Neural cell (in vitro differentiated cells): ENCODE results near the gene EVC. TPM values are rescaled to one million over a fixed set of nuclear protein-coding genes. Genes with fewer than 3 reads are reported as not detected.

Experiments
- H2AFZ ChIP-seq: fragments of 200-600, 300-800 bp; sonication (generic), shearing (Covaris generic); 2 replicates; pipeline ENCODE4 v1.6.0; 2014; ENCODE audit warnings: low read depth, mild to moderate bottlenecking, antibody characterized with exemption, low read length, moderate library complexity
- H3F3A ChIP-seq: fragments of 200-600 bp; shearing (Covaris generic); 2 replicates; pipeline ENCODE4 v1.6.1; 2016; ENCODE audit warnings: mild to moderate bottlenecking, moderate library complexity, mixed read lengths, antibody characterized with exemption, low read length; ENCODE audit not compliant: insufficient read depth, poor library complexity, severe bottlenecking
- H3K27ac ChIP-seq: fragments of 200-600, 300-800 bp; sonication (generic), shearing (Covaris generic); 2 replicates; pipeline ENCODE4 v1.5.1; 2014; ENCODE audit warnings: mild to moderate bottlenecking, low read length, moderate library complexity
- H3K27me3 ChIP-seq: fragments of 300-800, 200-600 bp; sonication (generic), shearing (Covaris generic); 2 replicates; pipeline ENCODE4 v1.6.0; 2014; ENCODE audit warnings: mild to moderate bottlenecking, low read depth, low read length, moderate library complexity; ENCODE audit not compliant: insufficient read depth
- H3K36me3 ChIP-seq: fragments of 300-800, 200-600 bp; sonication (generic), shearing (Covaris generic); 2 replicates; pipeline ENCODE4 v1.5.1; 2014; ENCODE audit warnings: mild to moderate bottlenecking, antibody characterized with exemption, low read length, moderate library complexity; ENCODE audit not compliant: insufficient read depth
- H3K4me2 ChIP-seq: fragments of 300-800, 200-600 bp; sonication (generic), shearing (Covaris generic); 2 replicates; pipeline ENCODE4 v1.6.0; 2014; ENCODE audit warnings: mild to moderate bottlenecking, low read length
- H3K4me3 ChIP-seq: fragments of 300-800, 200-600 bp; sonication (generic), shearing (Covaris generic); 2 replicates; pipeline ENCODE4 v1.5.1; 2014; ENCODE audit warnings: mild to moderate bottlenecking, low read length, moderate library complexity
- H3K79me2 ChIP-seq: fragments of 200-600 bp; shearing (Covaris generic); replicated peaks from 2 replicates; pipeline ENCODE4 v1.6.0; 2014; ENCODE audit warnings: mild to moderate bottlenecking, low read length, moderate library complexity; ENCODE audit not compliant: insufficient read depth
- H3K9ac ChIP-seq: fragments of 300-800, 200-600 bp; sonication (generic), shearing (Covaris generic); 2 replicates; pipeline ENCODE4 v1.6.1; 2016; ENCODE audit warnings: mild to moderate bottlenecking, low read length, mixed read lengths
- H3K9me2 ChIP-seq: fragments of 200-600 bp; shearing (Covaris generic); 2 replicates; pipeline ENCODE4 v1.6.1; 2016; ENCODE audit warnings: mild to moderate bottlenecking, low read length, mixed read lengths; ENCODE audit not compliant: insufficient read depth
- H3K9me3 ChIP-seq: fragments of 200-600, 300-800 bp; sonication (generic), shearing (Covaris generic); 2 replicates; pipeline ENCODE4 v1.6.1; 2016; ENCODE audit warnings: mild to moderate bottlenecking, mixed run types, low read length, moderate library complexity, mixed read lengths
- H4K20me1 ChIP-seq: fragments of 200-600 bp; shearing (Covaris generic); 2 replicates; pipeline ENCODE4 v1.6.1; 2016; ENCODE audit warnings: mild to moderate bottlenecking, mixed run types; ENCODE audit not compliant: insufficient read depth
- CTCF ChIP-seq: fragments of 450-650 bp; IDR thresholded peaks from 2 replicates; pipeline ENCODE4 v1.5.1; 2014; ENCODE audit warnings: antibody characterized with exemption, mild to moderate bottlenecking, moderate library complexity; ENCODE audit not compliant: poor library complexity, severe bottlenecking
- EP300 ChIP-seq: fragments of 450-650 bp; conservative IDR thresholded peaks from 2 replicates; pipeline ENCODE4 v1.6.1; 2014; ENCODE audit warnings: antibody characterized with exemption, mild to moderate bottlenecking, moderate library complexity; ENCODE audit not compliant: poor library complexity, severe bottlenecking
- EZH2 ChIP-seq: fragments of 200-600, 300-800 bp; shearing (Covaris generic), sonication (generic); IDR thresholded peaks from 2 replicates; pipeline ENCODE4 v1.6.1; 2014; ENCODE audit warnings: antibody characterized with exemption, low read length, borderline replicate concordance, mild to moderate bottlenecking; ENCODE audit not compliant: insufficient read depth, poor library complexity, severe bottlenecking
- MXI1 ChIP-seq: fragments of 450-650 bp; conservative IDR thresholded peaks from 2 replicates; pipeline ENCODE4 v1.6.1; 2014; ENCODE audit warnings: antibody characterized with exemption, mild to moderate bottlenecking; ENCODE audit not compliant: poor library complexity, severe bottlenecking
- POLR2AphosphoS5 ChIP-seq: IDR thresholded peaks from 2 replicates; pipeline ENCODE4 v1.6.1; 2012
- RAD21 ChIP-seq: fragments of 450-650 bp; conservative IDR thresholded peaks from 2 replicates; pipeline ENCODE4 v1.6.1; 2014; ENCODE audit warnings: antibody characterized with exemption, mild to moderate bottlenecking, moderate library complexity
- REST ChIP-seq: IDR thresholded peaks from 2 replicates; pipeline ENCODE4 v1.6.1; 2012; ENCODE audit warnings: borderline replicate concordance
- SMC3 ChIP-seq: fragments of 450-650 bp; conservative IDR thresholded peaks from 2 replicates; pipeline ENCODE4 v1.6.1; 2014; ENCODE audit warnings: antibody characterized with exemption, mild to moderate bottlenecking, moderate library complexity; ENCODE audit not compliant: poor library complexity
- TAF1 ChIP-seq: IDR thresholded peaks from 2 replicates; pipeline ENCODE4 v1.6.1; 2012; ENCODE audit warnings: low read depth
- polyA plus RNA-seq: library from polyadenylated mRNA; depleted of rRNA; stranded (reverse); fragments of >200 nt; gene quantifications from 2 replicates; pipeline ENCODE4 v1.2.3, GENCODE V29; 2014

The EVC gene
- polyA plus RNA-seq, 1 donor from 2014 or later: 0.48 TPM

GRCh38 chr4:5666741-5667140 is 44.3 kb upstream of the EVC start:
- no peak overlapping the region for H3K27ac ChIP-seq
- H3K4me2 ChIP-seq: no peak overlapping the region
- no peaks in the 10 kb centered on the region for H3K79me2 ChIP-seq
- no peaks in the 10 kb centered on the region for H3K36me3 ChIP-seq
- H4K20me1 ChIP-seq: no peaks in the 10 kb centered on the region
- no peak overlapping the region for H3K9ac ChIP-seq
- no peaks in the 10 kb centered on the region for H3K9me3 ChIP-seq
- no peaks in the 10 kb centered on the region for H3K9me2 ChIP-seq
- H3K4me3 ChIP-seq: no peak overlapping the region
- H3K27me3 ChIP-seq: no peaks in the 10 kb centered on the region
- no peaks in the 10 kb centered on the region for H3F3A ChIP-seq
- TF ChIP-seq TAF1 (no peak), POLR2AphosphoS5 (no peak), RAD21 (no peak), CTCF (no peak), REST (no peak), SMC3 (no peak), MXI1 (no peak), EP300 (no peak), EZH2 (no peak)
- H2AFZ ChIP-seq: no peak overlapping the region

GRCh38 chr4:5676763-5677162 is 34.2 kb upstream of the EVC start:
- no peak overlapping the region for H3K9ac ChIP-seq
- no peaks in the 10 kb centered on the region for H3K79me2 ChIP-seq
- no peak overlapping the region for H3K27ac ChIP-seq
- H3K4me3 ChIP-seq: no peak overlapping the region
- TF ChIP-seq SMC3 (no peak), REST (no peak), TAF1 (no peak), RAD21 (no peak), MXI1 (no peak), POLR2AphosphoS5 (no peak), CTCF (no peak), EP300 (no peak), EZH2 (no peak)
- H2AFZ ChIP-seq: no peak overlapping the region
- no peaks in the 10 kb centered on the region for H3F3A ChIP-seq
- H3K9me3 ChIP-seq: no peaks in the 10 kb centered on the region
- H3K9me2 ChIP-seq: no peaks in the 10 kb centered on the region
- no peak overlapping the region for H3K4me2 ChIP-seq
- no peaks in the 10 kb centered on the region for H3K27me3 ChIP-seq
- H4K20me1 ChIP-seq: no peaks in the 10 kb centered on the region
- H3K36me3 ChIP-seq: no peaks in the 10 kb centered on the region
